ENCODE measurements around the gene CYGB.

CYGB gene

DNA sequence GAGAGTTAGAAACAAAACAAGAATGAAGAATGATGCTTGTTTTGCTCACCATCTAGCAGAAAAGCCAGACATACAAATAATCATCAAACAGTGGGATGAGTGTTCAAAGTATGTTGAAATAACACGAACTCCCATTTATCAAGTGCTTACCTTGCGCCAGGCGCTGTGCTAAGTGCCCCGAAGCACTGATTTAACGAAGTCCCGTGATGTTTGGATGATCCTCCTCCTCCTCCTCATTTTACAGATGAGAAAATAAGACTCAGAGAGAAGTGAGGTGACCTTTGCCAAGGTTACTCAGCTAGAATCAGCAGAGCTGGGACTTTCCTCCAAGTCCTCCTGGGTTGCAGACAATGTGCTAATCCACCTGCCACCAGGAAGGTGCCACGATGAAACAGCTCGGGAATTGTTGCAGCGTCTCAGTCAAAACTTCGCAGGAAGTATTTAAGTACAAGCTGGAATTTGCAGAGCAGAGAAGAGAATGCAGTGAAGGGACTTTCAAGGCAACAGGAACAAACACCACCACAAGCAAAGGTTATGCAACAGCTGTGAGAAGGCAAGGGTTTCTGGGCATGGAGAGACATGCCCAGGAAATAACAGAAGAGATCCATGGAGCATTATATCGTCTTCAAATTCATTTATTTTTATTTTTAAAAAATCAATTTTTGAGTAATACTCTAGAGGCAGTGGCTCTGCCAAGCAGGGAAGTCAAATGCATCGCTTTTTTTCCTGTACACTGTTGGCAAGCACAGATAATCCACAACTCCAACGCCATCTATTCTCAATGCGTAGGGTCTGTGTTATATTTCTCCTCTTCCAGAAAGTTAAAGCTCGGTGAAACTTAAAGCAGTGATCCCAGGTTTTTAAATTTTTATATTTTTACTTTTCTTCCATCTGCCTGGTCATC lies 13.5 kb upstream of the CYGB start:
- DNase-seq (ENCODE audit: low read depth in 3 of 3, low spot score in 1 of 3), result no peak

DNA sequence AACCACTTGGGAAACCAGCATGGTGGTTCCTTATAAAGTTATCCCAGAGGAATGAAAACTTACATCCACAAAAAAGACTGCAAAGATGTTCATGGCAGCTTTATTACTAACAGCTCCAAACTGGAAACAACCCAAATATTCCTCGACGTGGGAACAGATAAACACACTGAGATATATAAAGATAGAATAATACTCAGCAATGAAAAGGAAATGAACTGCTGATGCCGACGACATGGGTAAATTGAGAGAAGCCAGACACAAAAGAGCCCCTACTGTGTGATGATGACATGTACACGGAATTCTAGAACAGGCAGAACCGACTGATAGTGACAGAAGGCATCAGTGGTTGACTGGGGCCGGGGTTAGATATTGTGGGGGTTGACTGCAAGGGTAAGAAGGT lies 12.0 kb upstream of the CYGB start:
- no peak for DNase-seq (ENCODE audit: low read depth in 3 of 3, low spot score in 1 of 3)

DNA sequence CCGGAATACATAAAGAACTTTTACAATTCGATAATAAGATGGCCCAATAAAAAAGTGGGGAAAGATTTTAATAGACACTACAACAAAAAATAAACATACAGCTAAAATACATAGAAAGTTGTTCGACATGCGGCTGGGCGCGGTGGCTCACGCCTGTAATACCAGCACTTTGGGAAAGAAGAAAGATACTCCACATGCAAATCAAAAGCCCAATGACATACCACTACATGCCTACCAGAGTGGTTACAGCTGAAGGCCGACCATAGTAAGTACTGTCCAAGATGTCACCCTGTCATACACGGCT lies 11.7 kb upstream of the CYGB start:
- no peak for DNase-seq (ENCODE audit: low read depth in 3 of 3, low spot score in 1 of 3)

DNA sequence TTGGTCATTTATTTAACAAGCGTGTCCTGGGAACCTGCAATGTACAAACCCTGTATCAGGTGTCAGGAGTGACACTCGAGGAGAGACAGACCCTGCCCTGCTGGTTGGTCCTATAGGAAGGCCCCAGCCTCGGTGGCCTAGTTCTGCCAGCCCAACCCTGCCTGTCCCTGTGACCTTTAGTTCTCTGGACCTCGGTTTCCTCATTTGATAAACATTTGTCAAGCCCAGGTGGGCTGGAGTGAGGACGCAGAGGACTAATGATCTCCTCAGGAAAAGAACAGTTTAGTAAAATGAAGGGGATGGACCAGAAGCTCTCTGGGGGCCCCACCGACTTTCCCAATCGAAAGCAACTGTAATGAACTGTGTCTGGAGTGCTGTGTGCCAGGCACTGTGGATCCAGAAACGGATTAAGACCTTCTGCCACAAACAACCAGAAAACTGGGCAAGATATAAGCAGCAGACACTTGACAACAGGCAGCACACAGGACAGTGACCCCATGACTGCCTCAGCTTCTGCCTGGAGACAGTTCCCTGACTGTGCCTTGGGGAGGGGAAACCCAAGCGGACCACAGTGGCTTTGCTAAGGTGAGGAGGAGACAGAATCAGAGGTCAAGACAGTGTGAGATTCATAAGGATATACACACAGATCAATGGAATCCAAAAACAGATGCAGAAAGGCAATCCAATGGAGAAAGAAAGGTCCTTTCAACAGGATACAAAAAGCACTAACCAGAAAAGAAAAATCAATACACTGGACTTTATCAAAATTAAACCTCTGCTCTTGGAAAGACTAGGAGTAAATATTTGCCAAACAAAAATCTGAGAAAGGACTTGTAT lies 11.1 kb upstream of the CYGB start:
- DNase-seq (ENCODE audit: low read depth in 3 of 3, low spot score in 1 of 3), result no peak

- DNase-seq (ENCODE audit: low read depth in 3 of 3, low spot score in 1 of 3), result no peak
Measured at GRCh38 chr17:76547642-76548202, 10.2 kb upstream of the CYGB start.

DNA sequence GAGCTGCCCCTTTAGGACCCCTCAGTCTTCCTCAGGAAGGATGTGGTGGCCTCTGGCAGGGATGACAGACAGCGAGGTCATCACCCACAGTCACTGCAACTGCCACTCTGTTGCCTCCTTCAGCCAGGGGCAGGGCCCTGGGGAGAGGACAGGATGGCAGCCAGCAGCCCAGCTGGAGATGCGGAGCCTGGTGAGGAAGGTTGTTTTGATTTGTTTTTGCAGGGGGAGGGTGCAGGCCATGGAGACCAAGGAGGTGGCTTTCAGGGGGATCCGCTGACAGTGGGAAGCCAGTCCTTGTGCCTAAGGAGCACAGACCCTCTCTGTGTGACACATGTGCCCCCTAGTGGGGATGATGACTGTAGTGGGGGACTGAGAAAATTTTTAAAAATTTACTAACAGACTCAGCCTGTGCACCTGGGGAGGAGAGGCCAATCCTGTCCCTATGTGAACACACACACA lies 9.7 kb upstream of the CYGB start:
- peak in 1 of 3 donors; percentile 27 for DNase-seq (ENCODE audit: low read depth in 3 of 3, low spot score in 1 of 3)

DNA sequence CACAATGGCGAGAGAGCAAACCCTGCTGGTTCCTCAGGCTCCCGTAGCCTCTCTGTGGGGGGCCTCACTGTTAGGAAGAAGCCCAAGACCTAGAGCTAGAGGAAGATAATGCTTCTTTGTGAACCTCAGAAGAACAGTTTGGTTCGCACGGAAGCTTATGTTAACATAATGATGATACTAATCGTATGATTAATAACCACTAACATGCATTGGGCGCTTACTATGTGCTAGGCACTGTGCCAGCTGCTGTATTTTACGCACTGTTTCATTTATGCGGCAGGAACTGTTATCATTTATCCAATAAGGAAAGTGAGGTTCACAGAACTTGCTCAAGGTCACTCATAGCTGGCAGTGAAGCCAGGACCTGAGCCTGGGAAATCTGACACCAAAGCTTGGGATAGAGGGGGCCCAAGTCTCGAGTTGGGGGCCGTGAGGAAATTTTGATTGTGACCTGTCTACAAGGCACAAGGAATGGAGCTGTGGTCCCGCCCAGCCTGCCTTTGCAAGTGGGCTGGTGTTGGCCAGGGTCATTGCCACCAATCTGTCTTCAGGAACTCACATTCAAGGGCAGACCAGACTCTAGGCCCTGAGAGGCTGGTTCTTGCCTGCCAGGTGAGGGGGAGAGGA lies 9.2 kb upstream of the CYGB start:
- DNase-seq (ENCODE audit: low read depth in 3 of 3, low spot score in 1 of 3), result no peak

DNA sequence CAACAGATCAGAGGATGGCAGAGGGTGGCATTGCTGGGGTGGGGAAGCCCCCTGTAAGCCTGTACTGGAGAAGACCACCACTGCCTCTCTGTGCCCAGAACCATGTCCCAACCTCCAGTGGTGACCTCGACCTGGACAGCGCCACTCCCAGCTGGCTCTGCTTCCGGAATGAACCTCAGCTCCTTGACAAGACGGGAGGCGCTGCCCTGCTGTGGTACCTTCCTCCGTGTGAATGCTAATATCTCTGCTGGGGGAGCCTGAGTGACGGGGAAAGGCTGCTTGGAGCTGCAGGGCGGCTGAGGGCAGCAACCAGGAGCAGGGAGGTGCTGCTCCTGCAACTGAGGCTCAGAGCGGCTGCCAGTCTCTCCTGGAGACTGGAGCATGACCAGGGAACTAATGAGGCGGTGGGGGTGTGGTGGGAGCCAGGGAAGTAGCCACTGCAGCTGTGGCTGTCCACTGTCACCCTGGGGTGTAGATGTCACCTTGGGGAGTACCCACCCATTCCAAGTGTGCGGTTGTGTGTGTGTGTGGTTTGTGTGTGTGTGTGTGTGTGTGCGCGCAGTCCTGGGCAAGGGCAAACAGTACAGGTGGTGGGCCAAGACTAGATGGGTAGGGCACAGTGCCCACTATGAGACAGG lies 8.5 kb upstream of the CYGB start:
- DNase-seq (ENCODE audit: low read depth in 3 of 3, low spot score in 1 of 3), result no peak

- no peak for DNase-seq (ENCODE audit: low read depth in 3 of 3, low spot score in 1 of 3)
Measured at GRCh38 chr17:76544546-76545365, 7.2 kb upstream of the CYGB start.

- DNase-seq (ENCODE audit: low read depth in 3 of 3, low spot score in 1 of 3), result no peak
Measured at GRCh38 chr17:76543826-76544545, 6.5 kb upstream of the CYGB start.

- DNase-seq (ENCODE audit: low read depth in 3 of 3, low spot score in 1 of 3), result no peak
Measured at GRCh38 chr17:76543482-76543825, 5.9 kb upstream of the CYGB start.

GRCh38 chr17:76542984-76543383 lies 5.5 kb upstream of the CYGB start:
- DNase-seq (ENCODE audit: low read depth in 3 of 3, low spot score in 1 of 3), result no peak

DNA sequence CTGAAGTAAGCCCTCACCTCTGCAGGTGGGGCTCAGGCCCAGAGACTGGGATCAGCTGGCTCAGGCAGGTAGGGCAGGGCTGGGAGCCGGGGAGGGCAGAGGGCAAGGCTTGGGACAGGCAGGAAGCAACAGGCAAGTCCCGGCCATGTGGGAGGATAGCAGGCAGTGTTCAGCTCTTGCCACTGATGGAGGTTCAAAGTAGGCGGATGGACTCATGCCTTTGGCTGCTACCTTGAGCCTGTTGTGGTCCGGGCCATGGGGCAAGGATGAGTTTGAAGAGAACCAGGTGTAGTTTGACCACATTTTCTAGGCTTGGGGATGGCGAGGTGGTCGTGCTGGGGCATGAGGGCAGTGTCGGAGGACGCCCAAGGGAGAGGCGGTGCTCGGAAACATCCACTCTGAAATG lies 5.1 kb upstream of the CYGB start:
- no peak for DNase-seq (ENCODE audit: low read depth in 3 of 3, low spot score in 1 of 3)

GRCh38 chr17:76541739-76542454 lies 4.4 kb upstream of the CYGB start:
- DNase-seq (ENCODE audit: low read depth in 3 of 3, low spot score in 1 of 3), result no peak

DNA sequence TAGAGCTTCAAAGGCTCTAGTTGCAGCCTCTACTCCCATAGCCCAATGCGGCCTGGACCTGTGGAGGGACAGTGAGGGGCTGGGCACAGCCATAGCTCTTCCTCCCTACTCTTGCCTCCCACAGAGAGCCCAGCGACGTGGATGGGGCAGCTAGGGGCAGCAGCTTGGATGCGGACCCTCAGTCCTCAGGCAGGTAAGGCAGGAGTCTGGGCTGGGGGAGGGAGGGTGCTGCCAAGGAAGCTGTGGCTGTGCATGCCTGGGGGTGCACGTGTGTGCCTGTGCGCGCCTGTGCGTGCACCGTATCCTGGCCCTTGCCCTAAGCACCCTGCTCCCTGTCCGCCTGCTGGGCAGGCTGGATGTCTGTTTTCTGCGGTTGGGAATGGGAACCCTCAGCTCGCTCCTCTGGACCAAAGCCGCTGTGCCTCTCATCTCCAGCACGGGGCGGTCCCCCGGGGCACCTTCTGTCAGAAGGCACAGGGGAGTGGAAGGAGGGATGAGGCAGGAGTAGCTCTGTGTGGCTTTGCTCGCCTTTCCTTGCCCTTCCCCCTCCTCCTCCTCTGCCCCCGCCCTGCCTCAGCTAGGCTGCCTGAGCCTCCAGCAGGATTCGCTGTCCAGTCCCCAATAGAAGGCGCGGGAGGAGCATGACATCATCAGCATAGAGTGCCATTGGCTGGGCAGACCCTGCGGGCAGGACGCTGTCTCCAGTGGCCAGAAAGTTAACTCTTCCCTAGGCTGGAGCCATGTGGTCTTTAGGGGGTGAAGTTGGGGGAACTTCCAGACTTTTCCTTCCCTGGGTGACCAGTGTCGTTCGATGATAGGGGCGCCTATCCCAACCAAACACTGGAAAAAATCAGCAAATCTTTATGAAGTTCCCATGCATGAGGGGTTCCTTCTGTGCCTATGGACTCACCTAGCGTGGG lies 3.1 kb upstream of the CYGB start:
- no peak for DNase-seq (ENCODE audit: low read depth in 3 of 3, low spot score in 1 of 3)

- no peak for DNase-seq (ENCODE audit: low read depth in 3 of 3, low spot score in 1 of 3)
Measured at GRCh38 chr17:76539631-76540271, 2.2 kb upstream of the CYGB start, which contains the start of gene PRCD. Gene PRCD, plus strand, starts transcription at chr17:76540044. Its CDS starts 98 bp downstream, at chr17:76540142.

DNA sequence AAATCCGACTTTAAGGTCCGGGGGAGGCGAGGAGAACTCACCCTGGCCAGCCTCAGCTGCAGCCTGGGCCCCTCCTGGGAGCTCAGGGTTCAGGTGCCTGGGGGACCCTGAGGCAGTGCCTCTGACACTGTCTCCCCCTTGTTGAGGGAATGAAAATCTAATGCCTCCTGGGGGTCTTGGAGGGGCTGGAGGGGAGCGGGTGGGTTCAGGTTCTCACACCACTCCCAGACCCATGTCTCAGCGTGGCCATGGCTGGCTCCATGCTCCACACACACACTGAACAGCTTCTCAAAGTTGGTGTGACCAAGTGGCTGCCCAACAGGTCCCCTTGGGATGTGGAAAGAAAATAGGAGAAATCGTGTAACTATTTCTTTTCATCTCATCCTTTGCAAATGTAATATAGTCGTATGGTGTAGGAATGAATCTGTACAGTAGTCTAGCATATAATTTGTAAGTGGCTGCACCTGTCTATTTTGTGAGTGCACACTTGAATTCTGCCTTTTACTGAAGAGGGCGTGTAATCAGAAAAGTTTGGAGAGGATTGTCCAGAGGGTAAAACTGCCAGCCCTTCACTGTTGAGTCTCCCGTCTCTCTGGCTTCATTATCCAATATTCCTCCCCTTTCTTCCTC lies 1.5 kb upstream of the CYGB start:
- DNase-seq (ENCODE audit: low read depth in 3 of 3, low spot score in 1 of 3), result no peak

All from stimulated activated CD4-positive, alpha-beta T cell treated with anti-CD3 and anti-CD28 coated beads, TNF-alpha, amount 100 ng/mL, for 1 hour (primary cell).